PC-3 (cell line): ENCODE results near the gene MARCHF6. TPM values are rescaled to one million over a fixed set of nuclear protein-coding genes. Genes with fewer than 3 reads are reported as not detected.

Experiments
- ATAC-seq: fragments of 200-7000 bp; cut with Tn5 transposase; 2 replicates; pipeline ENCODE4 v1.9.1; 2020; ENCODE audit warnings: mild to moderate bottlenecking, moderate library complexity
- BruUV-seq: library from RNA; stranded (reverse); fragments of 400-500 nt; replicated peaks from 2 replicates; lab custom pipeline; 2021; lab: Mats Ljungman, UMichigan
- CTCF ChIA-PET: fragments of 300-600 bp; sonication (Branson Sonifier 250); formaldehyde crosslinking; loops from one replicate; lab custom pipeline; 2022; ENCODE audit warnings: antibody characterized with exemption; lab: Charles Lee
- POLR2A ChIA-PET: fragments of 300-600 bp; sonication (Branson Sonifier 250); formaldehyde crosslinking; loops from one replicate; lab custom pipeline; 2022; ENCODE audit warnings: antibody characterized with exemption; ENCODE audit not compliant: unreplicated experiment; lab: Charles Lee
- DNase-seq: peaks from one replicate; pipeline ENCODE4 v3.0.0-alpha.2; 2015
- H2AFZ ChIP-seq: fragments of 300-600 bp; sonication (generic); 2 replicates; pipeline ENCODE4 v1.6.0; 2016; ENCODE audit warnings: antibody characterized with exemption, low read length
- H3F3A ChIP-seq: fragments of 300-600 bp; sonication (generic); one replicate; pipeline ENCODE4 v1.6.0; 2017; ENCODE audit warnings: antibody characterized with exemption, low read length, control low read depth, mild to moderate bottlenecking; ENCODE audit not compliant: unreplicated experiment
- H3K27ac ChIP-seq: fragments of 300-600 bp; sonication (generic); 2 replicates; pipeline ENCODE4 v1.5.1; 2016; ENCODE audit warnings: mild to moderate bottlenecking, low read length
- H3K27me3 ChIP-seq: fragments of 300-600 bp; sonication (generic); 2 replicates; pipeline ENCODE4 v1.6.1; 2016; ENCODE audit warnings: low read length, mixed read lengths
- H3K36me3 ChIP-seq: fragments of 300-600 bp; sonication (generic); 2 replicates; pipeline ENCODE4 v1.6.1; 2016; ENCODE audit warnings: low read depth, mixed run types, low read length, mixed read lengths
- H3K4me1 ChIP-seq: fragments of 300-600 bp; sonication (generic); 2 replicates; pipeline ENCODE4 v1.5.1; 2016; ENCODE audit warnings: low read length; ENCODE audit not compliant: insufficient read depth
- H3K4me2 ChIP-seq: fragments of 300-600 bp; sonication (generic); 2 replicates; pipeline ENCODE4 v1.6.0; 2016; ENCODE audit warnings: low read length
- H3K4me3 ChIP-seq: fragments of 300-600 bp; sonication (generic); 2 replicates; pipeline ENCODE4 v1.5.1; 2016; ENCODE audit warnings: mild to moderate bottlenecking, low read length, mixed read lengths
- H3K79me2 ChIP-seq: fragments of 300-600 bp; sonication (generic); 2 replicates; pipeline ENCODE4 v1.6.1; 2017; ENCODE audit warnings: low read length, mixed read lengths
- H3K9ac ChIP-seq: fragments of 300-600 bp; sonication (generic); 2 replicates; pipeline ENCODE4 v1.6.0; 2016; ENCODE audit warnings: mild to moderate bottlenecking, low read length
- H3K9me2 ChIP-seq: fragments of 300-600 bp; sonication (generic); replicated peaks from 2 replicates; pipeline ENCODE4 v1.6.1; 2016; ENCODE audit warnings: mixed run types, low read length, mixed read lengths
- H3K9me3 ChIP-seq: fragments of 300-600 bp; sonication (generic); 2 replicates; pipeline ENCODE4 v1.6.1; 2016; ENCODE audit warnings: low read length, mixed read lengths
- H4K20me1 ChIP-seq: fragments of 300-600 bp; sonication (generic); 2 replicates; pipeline ENCODE4 v1.6.1; 2016; ENCODE audit warnings: low read length, mixed read lengths
- EZH2 ChIP-seq: fragments of 300-600 bp; sonication (generic); IDR thresholded peaks from one replicate; pipeline ENCODE4 v1.6.1; 2017; ENCODE audit warnings: antibody characterized with exemption, mild to moderate bottlenecking, low read length; ENCODE audit not compliant: unreplicated experiment
- EZH2phosphoT487 ChIP-seq: fragments of 300-600 bp; sonication (generic); IDR thresholded peaks from 2 replicates; pipeline ENCODE4 v1.6.1; 2018; ENCODE audit warnings: mild to moderate bottlenecking, antibody characterized with exemption, low read length, borderline replicate concordance
- intact Hi-C: fragments of 100-400 bp; cut with micrococcal nuclease; formaldehyde crosslinking; loops from 2 replicates; pipeline ENCODE4 v1.9.0; 2023
- total RNA-seq: library from RNA; depleted of rRNA; stranded (reverse); fragments of >200 nt; gene quantifications from 2 replicates; pipeline ENCODE4 v1.2.3, GENCODE V29; 2014
- TF ChIP-seq, protein P1 (sequence below): fragments of 300-600 bp; sonication (generic); conservative IDR thresholded peaks from 2 replicates; pipeline ENCODE4 v1.5.1; 2017; ENCODE audit warnings: antibody characterized with exemption, low read depth, mild to moderate bottlenecking, low read length

The MARCHF6 gene
- total RNA-seq, 1 experiment from 2014 or later, result 140 TPM

- no peaks in the 10 kb centered on the region for H3K27me3 ChIP-seq
- no peaks in the 10 kb centered on the region for H3K9me2 ChIP-seq
- H3K4me2 ChIP-seq, result peak overlapping the region; percentile 94
- H4K20me1 ChIP-seq, result peaks cover 32% of the 10 kb centered on the region
- intact Hi-C loops, result loop anchor here (1.0 kb wide), 1 partner anchor 42 kb away; no protein-coding TSS in a partner anchor
- TF ChIP-seq EZH2 (no peak), EZH2phosphoT487 (no peak)
- TF ChIP-seq, protein P1, sequence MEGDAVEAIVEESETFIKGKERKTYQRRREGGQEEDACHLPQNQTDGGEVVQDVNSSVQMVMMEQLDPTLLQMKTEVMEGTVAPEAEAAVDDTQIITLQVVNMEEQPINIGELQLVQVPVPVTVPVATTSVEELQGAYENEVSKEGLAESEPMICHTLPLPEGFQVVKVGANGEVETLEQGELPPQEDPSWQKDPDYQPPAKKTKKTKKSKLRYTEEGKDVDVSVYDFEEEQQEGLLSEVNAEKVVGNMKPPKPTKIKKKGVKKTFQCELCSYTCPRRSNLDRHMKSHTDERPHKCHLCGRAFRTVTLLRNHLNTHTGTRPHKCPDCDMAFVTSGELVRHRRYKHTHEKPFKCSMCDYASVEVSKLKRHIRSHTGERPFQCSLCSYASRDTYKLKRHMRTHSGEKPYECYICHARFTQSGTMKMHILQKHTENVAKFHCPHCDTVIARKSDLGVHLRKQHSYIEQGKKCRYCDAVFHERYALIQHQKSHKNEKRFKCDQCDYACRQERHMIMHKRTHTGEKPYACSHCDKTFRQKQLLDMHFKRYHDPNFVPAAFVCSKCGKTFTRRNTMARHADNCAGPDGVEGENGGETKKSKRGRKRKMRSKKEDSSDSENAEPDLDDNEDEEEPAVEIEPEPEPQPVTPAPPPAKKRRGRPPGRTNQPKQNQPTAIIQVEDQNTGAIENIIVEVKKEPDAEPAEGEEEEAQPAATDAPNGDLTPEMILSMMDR, result no peak
- peak overlapping the region; percentile 73 for H2AFZ ChIP-seq
- peak; percentile 7 for ATAC-seq
- H3K4me1 ChIP-seq, result peaks cover 24% of the 10 kb centered on the region
- no peaks in the 10 kb centered on the region for H3K9me3 ChIP-seq
- BruUV-seq, result no TSS peak
- H3K79me2 ChIP-seq, result peaks cover 55% of the 10 kb centered on the region
- no peaks in the 10 kb centered on the region for H3K36me3 ChIP-seq
- peak overlapping the region; percentile 84 for H3K27ac ChIP-seq
- CTCF ChIA-PET, result interaction anchor here (1.6 kb wide), 1 partner anchor 69 kb away, joined by 11 read pairs; no protein-coding TSS in a partner anchor
- H3K4me3 ChIP-seq, result peak overlapping the region; percentile 92
- POLR2A ChIA-PET, result interaction anchor here (0.6 to 1.2 kb wide), 4 partner anchors 24 to 103 kb away, joined by 3 to 5 read pairs (median 4); no protein-coding TSS in a partner anchor
- DNase-seq, result peak; percentile 54
- H3F3A ChIP-seq, result peaks cover 5% of the 10 kb centered on the region
- peak overlapping the region; percentile 92 for H3K9ac ChIP-seq
Measured at GRCh38 chr5:10352430-10353240, 860 bp upstream of the MARCHF6 start.

DNA sequence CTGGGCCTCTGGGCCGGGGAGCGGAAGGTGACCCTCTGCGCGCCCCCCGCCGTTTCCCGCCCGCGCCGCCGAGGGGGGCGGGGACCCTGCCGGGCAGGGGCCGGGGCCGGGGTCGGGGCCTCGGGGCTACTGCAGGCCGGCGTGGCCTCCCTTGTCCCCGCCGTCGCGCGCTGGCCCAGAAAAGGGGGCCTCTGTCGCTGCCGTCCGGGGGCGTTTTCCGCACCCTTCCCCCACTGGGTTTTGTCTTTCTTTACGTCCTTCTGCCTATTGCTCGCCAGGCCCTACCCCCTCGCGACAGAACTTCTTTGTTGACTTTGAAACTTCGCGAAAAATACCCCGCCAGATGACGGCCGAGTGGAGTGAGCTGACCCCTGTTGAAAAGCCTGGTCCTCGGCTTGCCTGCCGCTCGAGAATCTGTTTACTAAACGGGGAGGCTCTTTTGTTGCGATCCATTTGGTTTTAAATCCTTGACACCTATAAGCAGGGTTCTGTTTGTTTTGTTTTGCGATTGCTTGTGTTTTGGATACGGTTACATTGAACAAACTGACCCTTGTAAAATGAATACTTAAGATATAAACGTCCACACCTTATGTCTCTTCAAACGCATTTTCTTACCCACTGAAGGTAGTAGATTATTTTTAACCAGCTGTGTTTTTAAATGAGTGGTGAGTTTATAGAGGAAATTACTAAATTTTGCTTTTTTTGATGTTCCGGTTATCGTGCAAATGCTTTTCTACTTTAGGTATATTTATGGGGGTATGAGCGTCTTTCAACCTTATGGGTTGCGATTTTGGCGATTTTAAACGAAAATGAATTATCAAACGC, 765 bp downstream of the MARCHF6 start:
- intact Hi-C loops, result loop anchor here (1.0 kb wide), 1 partner anchor 104 kb away; the partner anchor contains the start of gene CCT5
- H3K36me3 ChIP-seq, result peaks cover 6% of the 10 kb centered on the region; the same call in 1 of the 2 replicates
- no peaks in the 10 kb centered on the region for H3K9me3 ChIP-seq
- peaks cover 47% of the 10 kb centered on the region for H4K20me1 ChIP-seq
- ChIA-PET POLR2A (interaction anchor here (0.6 to 1.2 kb wide), 4 partner anchors 13 to 44 kb away, joined by 3 to 5 read pairs (median 3); no protein-coding TSS in a partner anchor), CTCF (interaction anchor here (0.7 to 1.6 kb wide), 2 partner anchors 52 to 70 kb away, joined by 3 to 11 read pairs; no protein-coding TSS in a partner anchor)
- ATAC-seq (peak; percentile 21), DNase-seq (peak; percentile 69)
- H3K27ac ChIP-seq, result peak overlapping the region; percentile 84
- H3K79me2 ChIP-seq, result peaks cover 71% of the 10 kb centered on the region
- no peaks in the 10 kb centered on the region for H3K9me2 ChIP-seq
- H3F3A ChIP-seq, result peaks cover under 1% of the 10 kb centered on the region
- no peaks in the 10 kb centered on the region for H3K27me3 ChIP-seq
- TSS peak; percentile 50 for BruUV-seq
- peak overlapping the region; percentile 86 for H3K4me2 ChIP-seq
- no peak for TF ChIP-seq EZH2
- TF ChIP-seq EZH2phosphoT487, result no peak
- TF ChIP-seq, protein P1, result no peak
- peak overlapping the region; percentile 92 for H3K9ac ChIP-seq
- H3K4me3 ChIP-seq, result peak overlapping the region; percentile 92
- H2AFZ ChIP-seq, result peak overlapping the region; percentile 73; the same call in 1 of the 2 replicates
- H3K4me1 ChIP-seq, result peaks cover 26% of the 10 kb centered on the region
